H1 (cell line): ENCODE results near the gene APOBR. TPM values are rescaled to one million over a fixed set of nuclear protein-coding genes. Genes with fewer than 3 reads are reported as not detected.

Experiments
- CBX5 ChIP-seq: fragments of 300-800, 300-1000 bp; sonication (generic); IDR thresholded peaks from 2 replicates; pipeline ENCODE4 v1.7.1; 2016; ENCODE audit warnings: antibody characterized with exemption, low read length, low read depth
- CEBPB ChIP-seq: IDR thresholded peaks from 2 replicates; pipeline ENCODE4 v1.6.1; 2012; ENCODE audit warnings: low read depth, low read length
- CHD2 ChIP-seq: IDR thresholded peaks from 2 replicates; pipeline ENCODE4 v1.6.1; 2012; ENCODE audit warnings: low read length, improper control_type of control experiment
- EZH2 ChIP-seq: fragments of 200-600 bp; sonication (generic); IDR thresholded peaks from 2 replicates; pipeline ENCODE4 v1.7.1; 2012; ENCODE audit warnings: low read depth, mild to moderate bottlenecking, moderate library complexity, low read length, inconsistent platforms; ENCODE audit not compliant: severe bottlenecking
- RAD21 ChIP-seq, 2 experiments: IDR thresholded peaks in 1 of 2; conservative IDR thresholded peaks in 1 of 2; 2 replicates each; pipeline ENCODE4 v1.6.1; 2011; ENCODE audit warnings: low read depth in 2 of 2, low read length in 2 of 2, improper control_type of control experiment in 1 of 2, inconsistent platforms in 1 of 2, mild to moderate bottlenecking in 1 of 2, moderate library complexity in 1 of 2
- ZNF274 ChIP-seq: IDR thresholded peaks from 2 replicates; pipeline ENCODE4 v1.7.0; 2012; ENCODE audit warnings: low read length, borderline replicate concordance; ENCODE audit errors: extremely low read depth
- polyA plus RNA-seq, 7 experiments: library from polyadenylated mRNA; depleted of rRNA in 3 of 7; stranded (reverse) in 5 of 7; unstranded in 2 of 7; fragments of >200 nt in 5 of 7; fragments of 200-250 nt in 2 of 7; gene quantifications; 1 replicate in 5 of 7; 2 replicates in 1 of 7; 4 replicates in 1 of 7; pipeline versions ENCODE4 v1.2.1 to v1.2.3, GENCODE V29; 2011 to 2013; ENCODE audit warnings: missing spikeins in 2 of 7, mixed read lengths in 2 of 7
- total RNA-seq: library from RNA; stranded (reverse); fragmentation: NEBNext Ultra II Directional; extraction: Animal tissue kit (Norgen Biotek cat#: 25700); gene quantifications from 2 replicates; pipeline ENCODE4 v1.2.1, GENCODE V29; 2021
- TF ChIP-seq, protein P1 (sequence below), 3 experiments: IDR thresholded peaks; 1 replicate in 2 of 3; 2 replicates in 1 of 3; pipeline versions ENCODE4 v1.5.1 to v1.6.1; 2011; ENCODE audit warnings: low read length in 3 of 3, mild to moderate bottlenecking in 3 of 3, inconsistent platforms in 2 of 3, low read depth in 1 of 3, moderate library complexity in 1 of 3; ENCODE audit not compliant: insufficient read depth in 1 of 3; ENCODE audit errors: control extremely low read depth in 1 of 3
- TF ChIP-seq, protein P2 (sequence below): IDR thresholded peaks from 2 replicates; pipeline ENCODE4 v1.6.1; 2011; ENCODE audit warnings: low read length, improper control_type of control experiment
- TF ChIP-seq, protein P3 (sequence below): IDR thresholded peaks from 2 replicates; pipeline ENCODE4 v1.6.1; 2011; ENCODE audit warnings: low read depth, mild to moderate bottlenecking, low read length; ENCODE audit not compliant: insufficient read depth

The APOBR gene
- total and polyA plus RNA-seq, 2 of the 8 experiments (the other 6 are each of a cell fraction or from before 2014, with no cell fraction given): not detected

DNA sequence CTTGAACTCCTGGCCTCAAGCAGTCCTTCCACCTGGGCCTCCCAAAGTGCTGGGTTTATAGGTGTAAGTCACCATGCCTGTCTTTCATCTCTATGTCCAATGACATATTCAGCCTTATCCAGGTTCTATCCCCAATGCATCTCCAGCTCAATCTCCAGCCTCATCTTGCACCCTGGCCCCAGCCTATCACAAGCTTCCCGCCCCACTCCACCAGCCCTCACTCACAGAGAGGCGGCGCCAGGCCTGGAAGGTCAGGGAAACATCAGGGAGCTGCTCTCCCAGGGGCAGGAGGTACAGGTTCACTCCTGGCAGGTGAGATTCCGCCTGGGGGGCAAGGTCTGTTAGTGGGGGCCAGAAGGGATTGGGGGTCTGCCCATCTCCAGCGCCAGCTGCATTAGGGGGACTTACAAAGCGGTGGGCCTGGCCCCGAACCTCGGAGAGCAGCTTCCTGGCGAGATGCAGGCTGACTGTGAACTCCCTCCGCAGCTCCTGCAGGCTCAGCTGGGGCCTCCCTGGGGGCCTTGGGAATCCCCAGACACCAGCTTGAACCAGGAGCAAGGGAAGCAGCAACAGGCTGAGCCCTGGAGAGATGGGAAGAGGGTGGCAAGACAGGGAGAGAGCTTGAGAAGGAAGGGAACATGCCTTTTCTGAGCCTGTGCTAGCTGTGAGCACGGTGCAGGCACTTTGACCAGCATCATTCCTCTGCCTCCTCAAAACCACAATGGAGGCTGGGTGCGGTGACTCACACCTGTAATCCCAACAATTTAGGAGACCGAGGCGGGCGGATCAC lies 9.2 kb downstream of the APOBR start (continued):
- TF ChIP-seq, protein P1, sequence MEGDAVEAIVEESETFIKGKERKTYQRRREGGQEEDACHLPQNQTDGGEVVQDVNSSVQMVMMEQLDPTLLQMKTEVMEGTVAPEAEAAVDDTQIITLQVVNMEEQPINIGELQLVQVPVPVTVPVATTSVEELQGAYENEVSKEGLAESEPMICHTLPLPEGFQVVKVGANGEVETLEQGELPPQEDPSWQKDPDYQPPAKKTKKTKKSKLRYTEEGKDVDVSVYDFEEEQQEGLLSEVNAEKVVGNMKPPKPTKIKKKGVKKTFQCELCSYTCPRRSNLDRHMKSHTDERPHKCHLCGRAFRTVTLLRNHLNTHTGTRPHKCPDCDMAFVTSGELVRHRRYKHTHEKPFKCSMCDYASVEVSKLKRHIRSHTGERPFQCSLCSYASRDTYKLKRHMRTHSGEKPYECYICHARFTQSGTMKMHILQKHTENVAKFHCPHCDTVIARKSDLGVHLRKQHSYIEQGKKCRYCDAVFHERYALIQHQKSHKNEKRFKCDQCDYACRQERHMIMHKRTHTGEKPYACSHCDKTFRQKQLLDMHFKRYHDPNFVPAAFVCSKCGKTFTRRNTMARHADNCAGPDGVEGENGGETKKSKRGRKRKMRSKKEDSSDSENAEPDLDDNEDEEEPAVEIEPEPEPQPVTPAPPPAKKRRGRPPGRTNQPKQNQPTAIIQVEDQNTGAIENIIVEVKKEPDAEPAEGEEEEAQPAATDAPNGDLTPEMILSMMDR (IDR thresholded peaks at IDR 0.05; ENCODE audit: control extremely low read depth in 1 of 3, insufficient read depth in 1 of 3, low read depth in 1 of 3, low read length in 3 of 3): no peak
- TF ChIP-seq ZNF274: no peak
- no peak for TF ChIP-seq CEBPB
- TF ChIP-seq RAD21 (IDR thresholded peaks at IDR 0.05 in 1 of 2, conservative IDR thresholded peaks at IDR 0.05 in 1 of 2; ENCODE audit: low read depth in 2 of 2, low read length in 2 of 2): no peak
- no peak for TF ChIP-seq CHD2
- TF ChIP-seq, protein P2, sequence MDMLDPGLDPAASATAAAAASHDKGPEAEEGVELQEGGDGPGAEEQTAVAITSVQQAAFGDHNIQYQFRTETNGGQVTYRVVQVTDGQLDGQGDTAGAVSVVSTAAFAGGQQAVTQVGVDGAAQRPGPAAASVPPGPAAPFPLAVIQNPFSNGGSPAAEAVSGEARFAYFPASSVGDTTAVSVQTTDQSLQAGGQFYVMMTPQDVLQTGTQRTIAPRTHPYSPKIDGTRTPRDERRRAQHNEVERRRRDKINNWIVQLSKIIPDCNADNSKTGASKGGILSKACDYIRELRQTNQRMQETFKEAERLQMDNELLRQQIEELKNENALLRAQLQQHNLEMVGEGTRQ: no peak
- TF ChIP-seq EZH2: no peak
- TF ChIP-seq, protein P3, sequence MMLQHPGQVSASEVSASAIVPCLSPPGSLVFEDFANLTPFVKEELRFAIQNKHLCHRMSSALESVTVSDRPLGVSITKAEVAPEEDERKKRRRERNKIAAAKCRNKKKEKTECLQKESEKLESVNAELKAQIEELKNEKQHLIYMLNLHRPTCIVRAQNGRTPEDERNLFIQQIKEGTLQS: no peak
- no peak for TF ChIP-seq CBX5
